Liver (tissue), 3 donors: ENCODE results near the gene ZNF831.

ENCODE experiments used
- JUND ChIP-seq, 2 donors: IDR thresholded peaks; 2 replicates each; pipeline ENCODE4 v1.6.1; 2016; ENCODE audit warnings: antibody characterized with exemption in 2 of 2
- NR2F2 ChIP-seq: IDR thresholded peaks from 2 replicates; pipeline ENCODE4 v1.6.1; 2016; ENCODE audit warnings: antibody characterized with exemption
- RAD21 ChIP-seq, 2 donors: IDR thresholded peaks; 2 replicates each; pipeline ENCODE4 v1.6.1; 2016; ENCODE audit warnings: antibody characterized with exemption in 2 of 2, mild to moderate bottlenecking in 2 of 2
- RXRA ChIP-seq, 2 donors: IDR thresholded peaks; 2 replicates each; pipeline ENCODE4 v1.6.1; 2017 to 2018; ENCODE audit warnings: antibody characterized with exemption in 2 of 2, mild to moderate bottlenecking in 1 of 2
- TAF1 ChIP-seq: conservative IDR thresholded peaks from 2 replicates; pipeline ENCODE4 v1.6.1; 2016; ENCODE audit warnings: antibody characterized with exemption, mild to moderate bottlenecking
- YY1 ChIP-seq: IDR thresholded peaks from 2 replicates; pipeline ENCODE4 v1.6.1; 2016; ENCODE audit warnings: antibody characterized with exemption, mild to moderate bottlenecking
- ZBTB33 ChIP-seq: IDR thresholded peaks from 2 replicates; pipeline ENCODE4 v1.6.1; 2016; ENCODE audit warnings: antibody characterized with exemption
- TF ChIP-seq, protein P1 (sequence below): fragments of 150-350 bp; IDR thresholded peaks from 2 replicates; pipeline ENCODE4 v1.5.1; 2017; ENCODE audit warnings: improper control_type of control experiment, low read depth, low read length; ENCODE audit not compliant: missing input control
- TF ChIP-seq, protein P2 (sequence below): IDR thresholded peaks from 2 replicates; pipeline ENCODE4 v1.6.1; 2016; ENCODE audit warnings: antibody characterized with exemption, mild to moderate bottlenecking
- TF ChIP-seq, protein P3 (sequence below): IDR thresholded peaks from 2 replicates; pipeline ENCODE4 v1.6.1; 2016; ENCODE audit warnings: antibody characterized with exemption
- donor health status: healthy.
- donor health status: healthy.

DNA sequence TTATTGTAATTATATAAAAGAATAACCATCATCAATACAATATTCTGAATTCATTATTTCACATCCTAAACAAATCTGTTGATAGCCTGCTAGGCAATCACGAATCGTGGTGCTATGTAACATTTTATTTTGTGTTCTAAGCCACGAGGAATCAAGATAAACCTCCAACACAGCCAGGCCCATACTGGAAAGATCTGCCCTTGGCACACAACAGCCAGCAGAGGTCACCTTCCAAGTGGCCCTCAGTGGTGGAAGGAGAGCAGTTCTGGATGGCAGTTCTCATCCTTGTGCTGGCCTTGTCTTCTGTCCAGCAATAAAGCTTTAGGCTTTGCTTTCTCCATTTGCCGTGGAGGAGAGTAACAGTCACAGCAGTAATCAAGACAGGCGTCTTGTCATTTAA is 13.2 kb downstream of the ZNF831 start:
- TF ChIP-seq, protein P1, sequence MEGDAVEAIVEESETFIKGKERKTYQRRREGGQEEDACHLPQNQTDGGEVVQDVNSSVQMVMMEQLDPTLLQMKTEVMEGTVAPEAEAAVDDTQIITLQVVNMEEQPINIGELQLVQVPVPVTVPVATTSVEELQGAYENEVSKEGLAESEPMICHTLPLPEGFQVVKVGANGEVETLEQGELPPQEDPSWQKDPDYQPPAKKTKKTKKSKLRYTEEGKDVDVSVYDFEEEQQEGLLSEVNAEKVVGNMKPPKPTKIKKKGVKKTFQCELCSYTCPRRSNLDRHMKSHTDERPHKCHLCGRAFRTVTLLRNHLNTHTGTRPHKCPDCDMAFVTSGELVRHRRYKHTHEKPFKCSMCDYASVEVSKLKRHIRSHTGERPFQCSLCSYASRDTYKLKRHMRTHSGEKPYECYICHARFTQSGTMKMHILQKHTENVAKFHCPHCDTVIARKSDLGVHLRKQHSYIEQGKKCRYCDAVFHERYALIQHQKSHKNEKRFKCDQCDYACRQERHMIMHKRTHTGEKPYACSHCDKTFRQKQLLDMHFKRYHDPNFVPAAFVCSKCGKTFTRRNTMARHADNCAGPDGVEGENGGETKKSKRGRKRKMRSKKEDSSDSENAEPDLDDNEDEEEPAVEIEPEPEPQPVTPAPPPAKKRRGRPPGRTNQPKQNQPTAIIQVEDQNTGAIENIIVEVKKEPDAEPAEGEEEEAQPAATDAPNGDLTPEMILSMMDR, result no peak
- no peak for TF ChIP-seq JUND (IDR thresholded peaks at IDR 0.05)
- no peak for TF ChIP-seq ZBTB33
- TF ChIP-seq, protein P2, sequence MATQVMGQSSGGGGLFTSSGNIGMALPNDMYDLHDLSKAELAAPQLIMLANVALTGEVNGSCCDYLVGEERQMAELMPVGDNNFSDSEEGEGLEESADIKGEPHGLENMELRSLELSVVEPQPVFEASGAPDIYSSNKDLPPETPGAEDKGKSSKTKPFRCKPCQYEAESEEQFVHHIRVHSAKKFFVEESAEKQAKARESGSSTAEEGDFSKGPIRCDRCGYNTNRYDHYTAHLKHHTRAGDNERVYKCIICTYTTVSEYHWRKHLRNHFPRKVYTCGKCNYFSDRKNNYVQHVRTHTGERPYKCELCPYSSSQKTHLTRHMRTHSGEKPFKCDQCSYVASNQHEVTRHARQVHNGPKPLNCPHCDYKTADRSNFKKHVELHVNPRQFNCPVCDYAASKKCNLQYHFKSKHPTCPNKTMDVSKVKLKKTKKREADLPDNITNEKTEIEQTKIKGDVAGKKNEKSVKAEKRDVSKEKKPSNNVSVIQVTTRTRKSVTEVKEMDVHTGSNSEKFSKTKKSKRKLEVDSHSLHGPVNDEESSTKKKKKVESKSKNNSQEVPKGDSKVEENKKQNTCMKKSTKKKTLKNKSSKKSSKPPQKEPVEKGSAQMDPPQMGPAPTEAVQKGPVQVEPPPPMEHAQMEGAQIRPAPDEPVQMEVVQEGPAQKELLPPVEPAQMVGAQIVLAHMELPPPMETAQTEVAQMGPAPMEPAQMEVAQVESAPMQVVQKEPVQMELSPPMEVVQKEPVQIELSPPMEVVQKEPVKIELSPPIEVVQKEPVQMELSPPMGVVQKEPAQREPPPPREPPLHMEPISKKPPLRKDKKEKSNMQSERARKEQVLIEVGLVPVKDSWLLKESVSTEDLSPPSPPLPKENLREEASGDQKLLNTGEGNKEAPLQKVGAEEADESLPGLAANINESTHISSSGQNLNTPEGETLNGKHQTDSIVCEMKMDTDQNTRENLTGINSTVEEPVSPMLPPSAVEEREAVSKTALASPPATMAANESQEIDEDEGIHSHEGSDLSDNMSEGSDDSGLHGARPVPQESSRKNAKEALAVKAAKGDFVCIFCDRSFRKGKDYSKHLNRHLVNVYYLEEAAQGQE, result no peak
- no peak for TF ChIP-seq TAF1
- no peak for TF ChIP-seq NR2F2
- TF ChIP-seq RAD21 (IDR thresholded peaks at IDR 0.05), result no peak
- TF ChIP-seq, protein P3, sequence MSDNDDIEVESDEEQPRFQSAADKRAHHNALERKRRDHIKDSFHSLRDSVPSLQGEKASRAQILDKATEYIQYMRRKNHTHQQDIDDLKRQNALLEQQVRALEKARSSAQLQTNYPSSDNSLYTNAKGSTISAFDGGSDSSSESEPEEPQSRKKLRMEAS, result no peak
- no peak for TF ChIP-seq RXRA (IDR thresholded peaks at IDR 0.05)
- no peak for TF ChIP-seq YY1
